Neural cell (in vitro differentiated cells): ENCODE data around the gene LRRC8B. TPM values are rescaled to one million over a fixed set of nuclear protein-coding genes. Genes with fewer than 3 reads are reported as not detected.
"Not testable (repeated sequence)": the region's sequence is repeated elsewhere in the genome, so short reads cannot be mapped to it uniquely, and the experiment has no call there.

ENCODE experiments used
- H2AFZ ChIP-seq: fragments of 200-600, 300-800 bp; sonication (generic), shearing (Covaris generic); 2 replicates; pipeline ENCODE4 v1.6.0; 2014; ENCODE audit warnings: low read depth, mild to moderate bottlenecking, antibody characterized with exemption, low read length, moderate library complexity
- H3F3A ChIP-seq: fragments of 200-600 bp; shearing (Covaris generic); 2 replicates; pipeline ENCODE4 v1.6.1; 2016; ENCODE audit warnings: mild to moderate bottlenecking, moderate library complexity, mixed read lengths, antibody characterized with exemption, low read length; ENCODE audit not compliant: insufficient read depth, poor library complexity, severe bottlenecking
- H3K27ac ChIP-seq: fragments of 200-600, 300-800 bp; sonication (generic), shearing (Covaris generic); 2 replicates; pipeline ENCODE4 v1.5.1; 2014; ENCODE audit warnings: mild to moderate bottlenecking, low read length, moderate library complexity
- H3K27me3 ChIP-seq: fragments of 300-800, 200-600 bp; sonication (generic), shearing (Covaris generic); 2 replicates; pipeline ENCODE4 v1.6.0; 2014; ENCODE audit warnings: mild to moderate bottlenecking, low read depth, low read length, moderate library complexity; ENCODE audit not compliant: insufficient read depth
- H3K36me3 ChIP-seq: fragments of 300-800, 200-600 bp; sonication (generic), shearing (Covaris generic); 2 replicates; pipeline ENCODE4 v1.5.1; 2014; ENCODE audit warnings: mild to moderate bottlenecking, antibody characterized with exemption, low read length, moderate library complexity; ENCODE audit not compliant: insufficient read depth
- H3K4me2 ChIP-seq: fragments of 300-800, 200-600 bp; sonication (generic), shearing (Covaris generic); 2 replicates; pipeline ENCODE4 v1.6.0; 2014; ENCODE audit warnings: mild to moderate bottlenecking, low read length
- H3K4me3 ChIP-seq: fragments of 300-800, 200-600 bp; sonication (generic), shearing (Covaris generic); 2 replicates; pipeline ENCODE4 v1.5.1; 2014; ENCODE audit warnings: mild to moderate bottlenecking, low read length, moderate library complexity
- H3K79me2 ChIP-seq: fragments of 200-600 bp; shearing (Covaris generic); replicated peaks from 2 replicates; pipeline ENCODE4 v1.6.0; 2014; ENCODE audit warnings: mild to moderate bottlenecking, low read length, moderate library complexity; ENCODE audit not compliant: insufficient read depth
- H3K9ac ChIP-seq: fragments of 300-800, 200-600 bp; sonication (generic), shearing (Covaris generic); 2 replicates; pipeline ENCODE4 v1.6.1; 2016; ENCODE audit warnings: mild to moderate bottlenecking, low read length, mixed read lengths
- H3K9me2 ChIP-seq: fragments of 200-600 bp; shearing (Covaris generic); 2 replicates; pipeline ENCODE4 v1.6.1; 2016; ENCODE audit warnings: mild to moderate bottlenecking, low read length, mixed read lengths; ENCODE audit not compliant: insufficient read depth
- H3K9me3 ChIP-seq: fragments of 200-600, 300-800 bp; sonication (generic), shearing (Covaris generic); 2 replicates; pipeline ENCODE4 v1.6.1; 2016; ENCODE audit warnings: mild to moderate bottlenecking, mixed run types, low read length, moderate library complexity, mixed read lengths
- H4K20me1 ChIP-seq: fragments of 200-600 bp; shearing (Covaris generic); 2 replicates; pipeline ENCODE4 v1.6.1; 2016; ENCODE audit warnings: mild to moderate bottlenecking, mixed run types; ENCODE audit not compliant: insufficient read depth
- CTCF ChIP-seq: fragments of 450-650 bp; IDR thresholded peaks from 2 replicates; pipeline ENCODE4 v1.5.1; 2014; ENCODE audit warnings: antibody characterized with exemption, mild to moderate bottlenecking, moderate library complexity; ENCODE audit not compliant: poor library complexity, severe bottlenecking
- EP300 ChIP-seq: fragments of 450-650 bp; conservative IDR thresholded peaks from 2 replicates; pipeline ENCODE4 v1.6.1; 2014; ENCODE audit warnings: antibody characterized with exemption, mild to moderate bottlenecking, moderate library complexity; ENCODE audit not compliant: poor library complexity, severe bottlenecking
- EZH2 ChIP-seq: fragments of 200-600, 300-800 bp; shearing (Covaris generic), sonication (generic); IDR thresholded peaks from 2 replicates; pipeline ENCODE4 v1.6.1; 2014; ENCODE audit warnings: antibody characterized with exemption, low read length, borderline replicate concordance, mild to moderate bottlenecking; ENCODE audit not compliant: insufficient read depth, poor library complexity, severe bottlenecking
- MXI1 ChIP-seq: fragments of 450-650 bp; conservative IDR thresholded peaks from 2 replicates; pipeline ENCODE4 v1.6.1; 2014; ENCODE audit warnings: antibody characterized with exemption, mild to moderate bottlenecking; ENCODE audit not compliant: poor library complexity, severe bottlenecking
- POLR2AphosphoS5 ChIP-seq: IDR thresholded peaks from 2 replicates; pipeline ENCODE4 v1.6.1; 2012
- RAD21 ChIP-seq: fragments of 450-650 bp; conservative IDR thresholded peaks from 2 replicates; pipeline ENCODE4 v1.6.1; 2014; ENCODE audit warnings: antibody characterized with exemption, mild to moderate bottlenecking, moderate library complexity
- REST ChIP-seq: IDR thresholded peaks from 2 replicates; pipeline ENCODE4 v1.6.1; 2012; ENCODE audit warnings: borderline replicate concordance
- SMC3 ChIP-seq: fragments of 450-650 bp; conservative IDR thresholded peaks from 2 replicates; pipeline ENCODE4 v1.6.1; 2014; ENCODE audit warnings: antibody characterized with exemption, mild to moderate bottlenecking, moderate library complexity; ENCODE audit not compliant: poor library complexity
- TAF1 ChIP-seq: IDR thresholded peaks from 2 replicates; pipeline ENCODE4 v1.6.1; 2012; ENCODE audit warnings: low read depth
- polyA plus RNA-seq: library from polyadenylated mRNA; depleted of rRNA; stranded (reverse); fragments of >200 nt; gene quantifications from 2 replicates; pipeline ENCODE4 v1.2.3, GENCODE V29; 2014

The LRRC8B gene
- polyA plus RNA-seq, 1 donor from 2014 or later = 15.9 TPM

- Histone ChIP-seq H4K20me1 (no peaks in the 10 kb centered on the region), H3K27ac (no peak overlapping the region), H3K4me2 (no peak overlapping the region), H3K79me2 (no peaks in the 10 kb centered on the region), H3K9me3 (no peaks in the 10 kb centered on the region), H3K4me3 (no peak overlapping the region), H3K27me3 (no peaks in the 10 kb centered on the region), H3K9me2 (no peaks in the 10 kb centered on the region), H3F3A (no peaks in the 10 kb centered on the region), H2AFZ (no peak overlapping the region), H3K9ac (no peak overlapping the region), H3K36me3 (peaks cover 5% of the 10 kb centered on the region)
- TF ChIP-seq RAD21 (no peak), REST (no peak), EZH2 (no peak), TAF1 (no peak), SMC3 (no peak), MXI1 (no peak), EP300 (no peak), POLR2AphosphoS5 (no peak), CTCF (no peak)
These were observed 64.9 kb downstream of the LRRC8B start for GRCh38 chr1:89589515-89589914.

- no peak overlapping the region for H3K4me2 ChIP-seq
- H3K27me3 ChIP-seq = no peaks in the 10 kb centered on the region
- no peak overlapping the region for H3K9ac ChIP-seq
- TF ChIP-seq RAD21 = no peak
- no peak for TF ChIP-seq POLR2AphosphoS5
- no peak for TF ChIP-seq CTCF
- no peak for TF ChIP-seq TAF1
- no peak for TF ChIP-seq EP300
- TF ChIP-seq MXI1 = no peak
- no peak for TF ChIP-seq REST
- TF ChIP-seq SMC3 = no peak
- no peak for TF ChIP-seq EZH2
- H3K9me3 ChIP-seq = no peaks in the 10 kb centered on the region
- H4K20me1 ChIP-seq = no peaks in the 10 kb centered on the region
- no peaks in the 10 kb centered on the region for H3F3A ChIP-seq
- H3K4me3 ChIP-seq = no peak overlapping the region
- H3K79me2 ChIP-seq = no peaks in the 10 kb centered on the region
- H3K27ac ChIP-seq = no peak overlapping the region
- no peak overlapping the region for H2AFZ ChIP-seq
- H3K9me2 ChIP-seq = no peaks in the 10 kb centered on the region
- H3K36me3 ChIP-seq = no peaks in the 10 kb centered on the region
These were observed 65.9 kb downstream of the LRRC8B start for GRCh38 chr1:89590341-89591080.

GRCh38 chr1:89592861-89593302 is 68.3 kb downstream of the LRRC8B start:
- H3K4me3 ChIP-seq = not testable (repeated sequence)

More at GRCh38 chr1:89592861-89593302, 68.3 kb downstream of the LRRC8B start:
- H3K9me2 ChIP-seq, H3K79me2 ChIP-seq, H4K20me1 ChIP-seq, H3K36me3 ChIP-seq, H3K27ac ChIP-seq, H3K4me2 ChIP-seq, H3K9me3 ChIP-seq, H3K27me3 ChIP-seq, H3F3A ChIP-seq, H3K9ac ChIP-seq, H2AFZ ChIP-seq: not testable (repeated sequence)
